Stimulated activated CD8-positive, alpha-beta memory T cell treated with anti-CD3 and anti-CD28 coated beads, Interleukin-2, amount 100 ng/mL, for 48 hours (primary cell): Measurements from ENCODE around the gene NDUFS8.

Experiments
- DNase-seq, 2 donors: peaks; one replicate each; pipeline ENCODE4 v3.0.0-alpha.2; 2020; ENCODE audit warnings: low read depth in 2 of 2

Gene NDUFS8

GRCh38 chr11:68015467-68015866 is 15.0 kb upstream of the NDUFS8 start:
- DNase-seq, result no peak

- no peak for DNase-seq
Observed at GRCh38 chr11:68016161-68016903, 14.1 kb upstream of the NDUFS8 start.

- DNase-seq, result no peak
Observed at GRCh38 chr11:68016904-68017817, 13.3 kb upstream of the NDUFS8 start.

DNA sequence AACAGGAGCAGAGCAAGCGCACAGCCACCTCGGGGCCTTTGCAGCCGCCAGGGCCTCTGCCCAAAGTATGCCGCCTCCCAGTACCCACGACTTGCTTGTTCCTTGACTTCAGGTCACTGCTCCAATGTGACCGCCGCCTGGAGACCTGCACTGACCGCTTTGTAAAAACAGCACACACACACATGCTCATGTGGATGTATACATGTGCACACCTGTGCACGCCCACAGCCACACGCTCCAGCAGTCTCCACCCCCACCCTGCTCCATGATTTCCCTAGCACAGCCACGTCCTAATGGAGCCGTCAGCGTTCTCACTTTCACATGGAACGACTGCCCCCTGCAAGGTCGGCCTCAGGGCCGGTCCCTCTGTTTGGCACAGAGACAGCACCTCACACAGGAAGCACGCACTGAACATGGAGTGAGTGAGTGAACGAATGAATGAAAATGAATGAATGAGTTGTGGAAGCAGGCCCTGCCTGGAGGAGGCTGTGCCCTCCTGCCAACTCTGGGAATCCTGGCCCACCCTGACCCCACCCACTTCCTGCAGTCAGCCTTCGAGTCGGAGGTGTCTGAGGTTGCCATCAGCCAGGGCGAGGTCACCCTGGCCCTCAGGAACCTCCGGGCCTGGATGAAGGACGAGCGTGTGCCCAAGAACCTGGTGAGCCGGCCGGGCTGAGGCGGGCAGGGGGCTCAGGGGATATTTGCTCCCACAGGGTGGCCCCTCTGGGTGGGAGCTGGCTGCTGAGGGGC is 12.3 kb upstream of the NDUFS8 start:
- no peak for DNase-seq

DNA sequence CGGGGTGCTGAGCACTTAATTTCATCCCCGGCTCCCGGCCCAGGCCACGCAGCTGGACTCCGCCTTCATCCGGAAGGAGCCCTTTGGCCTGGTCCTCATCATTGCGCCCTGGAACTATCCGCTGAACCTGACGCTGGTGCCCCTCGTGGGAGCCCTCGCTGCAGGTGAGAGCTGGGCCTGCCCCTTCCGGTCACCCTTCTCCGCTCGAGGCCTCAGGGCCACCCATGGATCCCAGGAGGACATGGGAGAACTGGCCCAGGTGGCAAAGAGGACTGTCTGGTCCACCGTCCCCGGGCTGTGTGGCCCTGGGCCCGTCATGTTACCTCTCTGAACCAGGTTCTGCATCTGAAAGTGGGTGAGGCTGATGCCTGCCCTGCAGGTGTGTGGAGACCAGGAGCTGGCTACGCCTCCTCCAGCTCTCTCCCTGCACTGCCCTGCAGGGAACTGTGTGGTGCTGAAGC is 11.7 kb upstream of the NDUFS8 start:
- DNase-seq, result no peak

DNA sequence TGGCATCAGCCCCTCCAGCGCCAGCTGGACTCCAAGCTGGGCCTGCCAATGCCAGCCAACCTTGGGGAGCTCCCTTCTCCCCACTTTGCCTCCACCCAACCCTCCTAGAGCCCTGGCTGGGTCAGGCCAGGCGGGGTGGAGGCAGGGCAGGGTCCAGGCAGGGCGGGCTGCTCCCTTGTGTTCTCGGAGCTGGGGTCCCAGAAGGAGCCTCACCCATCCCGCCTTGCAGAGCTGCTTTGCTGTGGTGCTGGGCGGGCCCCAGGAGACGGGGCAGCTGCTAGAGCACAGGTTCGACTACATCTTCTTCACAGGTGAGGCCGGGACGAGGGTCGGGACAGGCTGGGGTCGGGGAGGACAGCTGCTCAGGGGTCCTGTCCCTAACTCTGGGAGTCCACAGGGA is 11.0 kb upstream of the NDUFS8 start:
- no peak for DNase-seq

GRCh38 chr11:68020575-68020974 is 9.9 kb upstream of the NDUFS8 start:
- DNase-seq, result no peak

- no peak for DNase-seq
Observed at GRCh38 chr11:68021167-68021787, 9.2 kb upstream of the NDUFS8 start.

GRCh38 chr11:68022531-68022930 is 8.0 kb upstream of the NDUFS8 start:
- no peak for DNase-seq

GRCh38 chr11:68024508-68024907 is 6.0 kb upstream of the NDUFS8 start:
- no peak for DNase-seq

DNA sequence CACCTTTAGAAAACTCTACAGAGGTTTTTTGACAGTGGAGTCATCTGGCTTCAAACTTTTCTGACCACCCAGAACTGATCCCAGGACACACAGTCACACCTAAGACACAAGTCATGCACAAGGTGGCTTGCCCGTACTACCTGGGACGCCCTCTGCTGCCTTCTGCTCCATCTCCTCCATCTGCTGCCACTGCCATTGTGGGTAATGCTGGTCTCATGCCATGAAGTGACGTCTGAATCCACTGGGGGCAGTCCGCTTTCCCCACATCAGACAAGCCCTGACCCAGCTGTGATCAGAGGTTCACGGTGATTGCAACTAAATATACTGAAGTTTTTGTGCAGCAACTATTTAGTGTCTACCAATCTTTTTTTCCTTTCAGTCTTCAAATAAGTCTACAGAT is 5.4 kb upstream of the NDUFS8 start:
- DNase-seq, result no peak

DNA sequence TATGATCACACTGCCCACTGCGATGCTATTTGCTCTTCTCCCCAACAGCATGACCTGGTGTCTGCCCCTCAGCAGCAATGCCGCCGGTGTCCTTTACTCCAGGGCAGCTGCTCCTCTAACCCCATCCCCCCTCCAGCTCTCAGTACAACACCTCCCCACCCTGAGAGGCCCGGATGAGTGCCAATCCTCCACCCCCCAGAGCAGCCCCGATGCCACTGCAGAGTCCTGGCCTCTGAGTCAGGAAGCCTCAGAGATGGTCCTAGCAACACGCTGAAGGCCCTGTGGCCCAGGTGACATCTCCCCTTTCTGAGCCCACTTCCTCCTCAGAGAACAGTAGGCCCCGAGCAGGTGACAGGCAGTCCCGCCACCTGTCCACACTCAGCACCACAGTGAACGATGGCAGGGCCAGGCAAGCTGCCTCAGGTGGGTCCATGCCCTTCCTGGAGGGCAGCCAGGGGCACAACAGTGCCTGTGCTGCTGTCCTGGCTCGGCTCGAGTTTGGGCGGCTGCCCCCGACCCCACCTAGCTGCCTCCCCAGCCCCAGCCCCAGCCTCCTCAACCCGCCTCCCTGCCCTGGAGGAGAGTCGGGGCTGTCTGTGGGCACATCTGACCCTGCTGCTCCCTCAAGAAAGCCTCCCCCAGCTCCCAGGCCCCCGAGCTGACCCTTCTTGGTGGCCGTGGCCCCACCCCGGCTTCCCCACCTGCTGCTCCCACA is 3.9 kb upstream of the NDUFS8 start:
- DNase-seq, result no peak

- DNase-seq, result no peak
Observed at GRCh38 chr11:68027667-68028066, 2.8 kb upstream of the NDUFS8 start.

- no peak for DNase-seq
Observed at GRCh38 chr11:68028802-68029545, 1.5 kb upstream of the NDUFS8 start.

GRCh38 chr11:68031144-68031464 is 623 bp downstream of the NDUFS8 start:
- DNase-seq, result no peak

DNA sequence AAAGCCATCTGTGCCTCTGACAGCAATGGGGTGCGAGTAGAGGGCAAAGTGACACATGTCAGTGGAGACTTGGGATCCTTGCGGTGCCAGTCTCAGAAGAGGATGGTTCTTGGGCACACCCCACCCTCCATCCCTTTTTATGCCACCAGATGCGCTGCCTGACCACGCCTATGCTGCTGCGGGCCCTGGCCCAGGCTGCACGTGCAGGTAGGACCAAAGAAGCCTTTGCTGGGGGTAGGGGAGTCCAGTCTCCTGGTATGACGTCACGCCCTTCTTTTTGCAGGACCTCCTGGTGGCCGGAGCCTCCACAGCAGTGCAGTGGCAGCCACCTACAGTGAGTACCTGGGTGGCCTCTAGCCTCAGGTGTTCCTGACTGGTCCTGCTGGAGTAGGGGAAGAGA is 1.5 kb downstream of the NDUFS8 start:
- no peak for DNase-seq

DNA sequence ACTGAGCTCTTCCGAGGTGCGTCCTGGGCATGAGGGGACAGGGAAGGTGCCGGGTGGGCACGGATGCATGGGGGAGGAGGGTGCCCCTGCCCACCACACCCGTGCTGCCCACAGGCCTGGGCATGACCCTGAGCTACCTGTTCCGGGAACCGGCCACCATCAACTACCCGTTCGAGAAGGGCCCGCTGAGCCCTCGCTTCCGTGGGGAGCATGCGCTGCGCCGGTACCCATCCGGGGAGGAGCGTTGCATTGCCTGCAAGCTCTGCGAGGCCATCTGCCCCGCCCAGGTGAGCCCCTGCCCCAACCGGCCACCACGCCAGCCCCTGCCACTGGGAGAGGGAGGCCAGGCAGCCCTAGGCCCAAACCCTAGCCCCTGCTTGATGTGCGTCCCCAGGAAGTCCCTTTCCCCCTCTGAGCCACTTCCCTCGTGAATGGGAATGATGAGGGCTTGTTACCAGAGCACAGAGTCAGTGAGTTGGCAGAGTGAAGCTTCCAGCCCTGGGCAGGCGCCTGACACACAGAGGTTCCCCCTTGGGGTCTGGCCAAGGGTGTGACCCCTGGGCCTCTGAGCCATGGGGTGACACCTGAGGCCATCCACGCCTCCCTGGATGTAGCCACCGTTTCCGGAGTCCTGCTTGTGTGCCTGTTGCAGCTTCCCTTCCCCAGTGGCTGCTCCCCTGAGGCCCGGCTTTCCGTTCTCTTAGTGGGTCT is 2.7 kb downstream of the NDUFS8 start:
- DNase-seq, result no peak

DNA sequence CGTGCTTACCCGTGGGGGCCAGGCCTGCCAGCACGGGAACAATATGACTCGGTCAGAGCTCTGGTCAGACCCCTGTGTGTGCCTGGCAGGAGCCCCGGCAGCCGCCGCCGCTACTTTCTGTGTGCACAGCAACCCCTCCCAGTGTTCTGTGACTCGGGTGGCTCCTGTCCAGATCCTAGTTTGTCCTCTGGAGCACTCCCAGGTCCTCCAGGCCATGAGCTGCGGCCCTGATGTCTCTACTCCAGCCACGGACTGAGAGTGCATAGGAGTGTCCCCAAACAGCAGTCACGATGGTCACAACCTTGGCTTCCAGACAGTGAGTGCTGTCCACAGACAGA is 3.2 kb downstream of the NDUFS8 start:
- DNase-seq, result no peak

DNA sequence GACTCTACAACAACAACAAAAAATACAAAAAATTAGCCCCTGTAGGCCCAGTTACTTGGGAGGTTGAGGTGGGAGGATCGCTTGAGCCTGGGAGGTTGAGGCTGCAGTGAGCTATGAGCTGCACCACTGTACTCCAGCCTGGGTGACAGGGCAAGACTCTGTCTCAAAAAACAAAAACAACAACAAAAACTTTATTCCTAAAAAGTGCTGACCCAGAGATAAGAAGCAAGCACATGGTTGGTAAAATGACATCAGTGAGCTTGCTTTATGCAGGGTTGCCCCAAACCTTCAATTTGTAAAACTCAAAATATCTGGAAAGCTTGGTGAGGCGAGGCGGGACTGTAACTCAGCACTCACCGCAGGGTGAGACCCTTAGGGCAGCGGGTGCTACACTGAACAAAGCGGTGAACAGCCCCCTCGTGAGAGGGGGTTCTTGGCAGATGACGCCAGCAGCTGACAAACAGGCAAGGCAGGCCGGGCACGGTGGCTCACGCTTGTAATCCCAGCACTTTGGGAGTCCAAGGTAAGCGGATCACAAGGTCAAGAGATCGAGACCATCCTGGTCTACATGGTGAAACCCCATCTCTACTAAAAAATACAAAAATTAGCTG is 4.9 kb downstream of the NDUFS8 start:
- no peak for DNase-seq
